HG03159 (cell line): Measurements from ENCODE around the gene TPM1.
A peak's percentile ranks its signal among the peaks of the same experiment; 100 is the strongest.
"Not testable (repeated sequence)": the region's sequence is repeated elsewhere in the genome, so short reads cannot be mapped to it uniquely, and the experiment has no call there.

Source experiments
- ATAC-seq: cut with Tn5 transposase; IDR thresholded peaks from one replicate; pipeline ENCODE4 v1.9.1; 2021; ENCODE audit warnings: mild to moderate bottlenecking, moderate library complexity; ENCODE audit not compliant: unreplicated experiment

TPM1 gene

DNA sequence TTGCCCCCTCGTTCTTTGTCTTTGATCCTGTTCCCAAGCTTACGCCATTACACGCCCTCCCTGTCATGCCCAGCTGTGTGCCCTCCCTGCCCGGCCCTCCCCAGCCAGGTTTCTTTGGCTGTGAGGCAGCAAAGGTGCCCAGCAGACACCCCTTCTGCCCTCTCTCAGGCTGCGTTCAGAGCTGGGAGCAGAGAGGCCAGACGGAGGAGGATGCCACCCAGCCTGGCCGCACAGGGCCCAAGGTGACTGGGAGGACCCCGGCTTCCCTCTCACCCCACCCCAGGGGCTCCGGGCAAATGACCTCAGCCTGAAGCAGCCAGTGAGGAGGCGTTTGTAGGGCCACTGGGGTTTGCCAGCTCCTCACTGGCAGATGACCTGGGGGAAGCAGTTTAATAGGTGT lies 48.3 kb downstream of the TPM1 start:
- no peak for ATAC-seq

DNA sequence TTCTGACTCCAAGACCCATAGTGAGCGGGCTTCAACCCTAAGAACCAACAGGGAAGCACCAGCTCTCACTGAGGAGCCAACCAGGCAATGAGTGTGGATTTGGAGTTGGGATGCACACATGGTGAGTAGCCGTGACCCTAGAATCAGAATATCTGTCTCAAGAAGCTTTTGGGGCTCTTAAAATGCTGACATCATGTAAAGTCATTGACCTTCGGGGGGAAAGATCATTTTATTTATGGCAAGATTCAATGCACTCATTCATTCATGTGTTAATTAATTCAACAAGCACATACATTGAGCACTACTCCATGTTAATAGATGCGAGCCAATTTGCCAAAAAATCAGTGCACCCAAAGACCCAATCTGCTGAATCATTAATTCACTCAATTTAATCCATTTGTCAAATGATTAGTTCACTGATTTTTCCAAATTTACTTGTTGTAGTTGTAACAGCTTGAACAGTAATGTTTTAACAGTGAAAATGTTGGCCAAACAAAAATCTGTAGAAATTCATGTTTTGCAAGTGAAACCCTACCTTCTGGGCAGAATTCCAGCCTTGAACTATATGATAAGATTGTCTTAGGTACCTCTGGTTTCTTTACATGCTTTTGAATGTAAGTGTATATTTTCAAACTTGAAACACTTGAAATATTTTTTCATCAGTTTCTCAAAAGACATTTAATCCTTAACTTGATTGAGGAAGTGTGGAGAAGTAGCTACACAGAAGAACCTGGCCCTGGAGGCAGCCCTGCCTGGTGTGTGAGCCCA lies 49.3 kb downstream of the TPM1 start:
- no peak for ATAC-seq

DNA sequence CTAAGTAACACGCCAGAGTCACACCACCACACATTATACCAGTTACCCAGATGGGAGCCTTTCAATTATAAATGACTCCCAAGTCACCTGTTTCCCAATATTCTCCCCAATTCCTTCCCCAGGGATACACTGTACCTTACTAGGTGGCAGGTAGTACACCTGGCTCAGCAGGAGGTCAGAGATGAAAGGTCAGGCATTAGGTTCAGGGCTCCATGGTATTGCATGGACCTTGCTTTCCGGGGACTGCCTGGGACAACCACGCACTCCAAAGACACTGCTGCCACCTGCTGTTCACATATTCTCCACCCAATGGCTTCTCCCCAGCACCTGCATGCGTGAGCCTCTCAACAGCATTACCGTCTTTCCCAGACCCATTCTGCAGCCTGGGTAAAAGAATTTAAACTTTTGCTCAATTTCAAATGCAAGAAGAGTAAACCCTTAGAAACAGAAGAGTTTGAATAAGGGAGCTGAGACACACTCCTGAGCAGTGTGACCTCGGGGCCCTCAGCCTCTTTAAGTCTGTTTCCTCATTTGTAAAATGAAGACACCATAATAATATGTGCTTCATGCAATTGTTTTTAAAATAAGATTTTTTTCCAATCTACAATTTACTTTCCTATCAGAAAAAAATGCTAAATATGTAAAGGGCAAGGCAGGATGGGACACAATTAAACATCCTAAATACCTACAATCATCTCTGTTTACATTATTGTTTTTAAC lies 51.1 kb downstream of the TPM1 start:
- ATAC-seq = peak; percentile 53

DNA sequence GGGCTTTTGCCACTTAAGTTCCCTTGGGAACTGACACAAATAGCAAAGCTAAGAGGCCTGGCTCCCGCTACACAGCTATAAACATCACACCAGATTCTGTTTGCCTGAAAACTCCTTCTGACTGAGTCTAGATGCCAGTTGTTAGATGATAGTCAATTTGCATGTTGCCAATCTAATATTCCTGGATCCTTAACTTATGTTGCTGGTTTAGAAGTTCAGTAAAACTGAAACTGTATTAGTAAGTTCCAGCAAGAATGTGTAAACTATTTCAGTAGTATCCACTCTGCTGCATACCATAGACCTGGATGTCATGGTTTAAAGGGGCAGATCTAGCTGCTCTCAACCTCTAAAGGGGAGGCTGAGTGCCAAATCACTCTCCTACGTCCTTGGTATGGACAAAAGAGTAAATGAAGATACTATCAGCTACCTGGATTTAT lies 52.0 kb downstream of the TPM1 start:
- ATAC-seq = no peak

- ATAC-seq = no peak
These were observed 53.6 kb downstream of the TPM1 start for GRCh38 chr15:63096178-63096577.

GRCh38 chr15:63098901-63099300 lies 56.4 kb downstream of the TPM1 start:
- not testable (repeated sequence) for ATAC-seq

DNA sequence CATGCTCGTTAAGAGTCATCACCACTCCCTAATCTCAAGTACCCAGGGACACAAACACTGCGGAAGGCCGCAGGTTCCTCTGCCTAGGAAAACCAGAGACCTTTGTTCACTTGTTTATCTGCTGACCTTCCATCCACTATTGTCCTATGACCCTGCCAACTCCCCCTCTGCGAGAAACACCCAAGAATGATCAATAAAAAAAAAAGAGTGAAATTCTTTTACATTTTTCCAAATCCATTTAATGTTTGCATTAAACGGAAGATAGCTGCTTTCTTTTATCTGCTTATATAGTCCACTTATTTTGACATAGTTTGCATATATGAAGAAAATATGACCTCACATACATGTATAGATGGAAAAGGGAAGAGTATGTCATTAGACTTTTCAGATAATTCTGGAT lies 57.0 kb downstream of the TPM1 start:
- not testable (repeated sequence) for ATAC-seq

GRCh38 chr15:63103416-63103815 lies 60.9 kb downstream of the TPM1 start:
- ATAC-seq = no peak

DNA sequence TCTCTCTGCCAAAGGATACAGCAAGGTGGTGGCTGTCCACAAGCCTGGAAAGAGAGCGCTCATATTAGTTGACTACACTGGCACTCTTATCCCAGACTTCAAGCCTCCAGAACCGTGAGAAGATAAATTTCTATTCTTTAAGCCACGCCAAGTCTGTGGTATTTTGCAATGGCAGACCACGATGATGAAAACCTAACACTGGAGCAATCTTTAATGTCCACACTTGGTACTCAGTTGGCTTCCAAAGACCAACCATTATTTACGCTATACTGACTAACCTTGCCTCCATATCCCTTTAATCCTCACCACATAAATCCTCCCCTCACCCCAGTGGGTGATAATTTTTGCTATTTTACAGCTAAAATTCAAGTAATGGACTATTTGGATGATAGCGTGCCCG lies 62.2 kb downstream of the TPM1 start:
- no peak for ATAC-seq

- ATAC-seq = not testable (repeated sequence)
These were observed 62.8 kb downstream of the TPM1 start for GRCh38 chr15:63105354-63105753.

DNA sequence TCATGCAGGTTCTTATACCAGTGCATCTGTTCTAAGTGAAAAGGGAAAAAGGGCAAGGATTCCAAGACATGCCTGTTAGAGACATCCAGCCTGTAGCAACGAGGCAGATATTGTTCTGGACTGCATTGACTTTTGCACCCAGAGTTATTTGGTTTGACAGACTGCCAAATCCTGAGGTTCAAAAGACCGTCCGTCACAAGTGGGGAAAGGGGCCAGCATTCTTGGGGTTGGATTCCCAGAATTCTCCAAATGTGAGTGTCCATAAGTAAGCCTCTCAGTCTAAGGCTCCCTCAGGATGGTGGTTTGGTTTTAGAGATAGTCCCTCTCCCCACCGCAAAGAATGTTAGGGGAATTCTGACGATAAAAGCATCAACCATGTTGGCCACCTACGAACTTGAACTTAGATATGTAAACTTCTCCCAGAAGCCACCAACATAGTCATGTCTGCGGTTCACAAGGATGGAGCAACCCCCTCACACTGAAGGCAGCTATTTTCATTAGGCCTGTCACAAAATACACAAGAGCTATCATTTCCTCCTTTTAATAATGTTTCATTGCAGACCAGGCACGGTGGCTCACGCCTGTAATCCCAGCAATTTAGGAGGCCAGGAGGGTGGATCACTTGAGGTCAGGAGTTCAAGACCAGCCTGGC lies 65.5 kb downstream of the TPM1 start:
- no peak for ATAC-seq

- no peak for ATAC-seq
These were observed 67.0 kb downstream of the TPM1 start for GRCh38 chr15:63109498-63109897.

DNA sequence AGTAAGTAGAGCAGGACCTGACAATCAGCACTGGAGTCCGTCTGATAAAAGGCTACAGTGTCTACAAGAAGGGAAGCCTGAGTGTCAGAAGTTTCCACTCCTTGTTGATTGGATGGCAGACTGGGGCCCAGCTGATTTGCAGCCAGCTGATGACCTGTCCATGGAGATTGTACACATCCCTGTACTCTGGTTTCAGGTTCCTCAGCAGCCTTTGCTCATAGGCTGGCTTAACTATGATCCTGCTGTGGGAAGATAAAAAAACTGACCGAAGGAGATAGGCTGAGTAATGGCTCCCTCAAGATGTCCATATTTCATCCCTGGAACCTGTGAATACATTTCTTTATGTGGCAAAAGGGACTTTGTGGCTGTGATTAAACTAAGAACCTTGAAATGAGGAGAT lies 67.4 kb downstream of the TPM1 start:
- no peak for ATAC-seq

DNA sequence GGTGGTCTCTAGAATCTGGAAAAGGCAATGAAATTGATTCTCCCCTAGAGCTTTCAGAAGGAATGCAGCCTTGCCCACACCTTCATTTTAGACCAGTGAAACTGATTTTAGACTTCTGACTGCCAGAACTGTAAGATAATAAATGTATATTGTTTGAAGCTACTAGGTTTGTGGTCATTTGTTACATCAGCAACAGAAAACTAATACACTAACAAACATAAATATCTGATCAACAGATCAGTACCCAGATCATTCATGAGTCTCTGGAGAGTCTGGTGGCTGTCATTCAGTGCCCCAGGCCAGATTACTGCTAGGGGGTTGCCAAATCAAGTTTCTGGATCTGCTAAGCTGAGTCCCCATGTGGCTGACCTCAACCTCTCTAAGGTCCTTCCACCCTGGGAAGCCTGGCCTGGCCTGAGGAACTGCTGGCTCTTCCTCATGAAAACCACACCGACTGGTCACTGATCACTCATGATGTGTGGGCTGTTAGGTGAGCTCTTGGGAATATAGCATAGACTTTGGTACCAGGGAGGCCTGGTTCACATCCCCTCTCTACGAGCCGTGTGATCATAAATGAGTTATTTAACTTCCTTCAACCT lies 68.0 kb downstream of the TPM1 start:
- ATAC-seq = no peak

DNA sequence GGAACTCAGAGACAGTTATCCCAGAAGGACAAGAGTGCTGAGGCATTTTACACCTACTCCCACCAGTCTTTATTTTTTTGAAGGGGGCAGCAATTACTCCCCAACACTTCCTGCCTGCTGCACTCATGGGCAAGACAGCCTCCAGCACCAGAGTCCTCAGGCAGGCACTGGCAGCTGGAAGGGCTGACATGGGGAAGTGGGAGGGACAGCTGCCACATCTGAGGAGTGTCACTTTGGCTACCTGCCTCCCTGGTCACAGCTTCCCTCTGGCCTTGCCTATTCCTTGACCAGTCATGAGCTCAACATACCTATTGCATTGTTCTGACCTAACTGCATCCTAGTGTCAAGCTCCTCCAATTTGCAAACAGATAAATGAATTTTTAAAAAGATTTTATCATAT lies 68.9 kb downstream of the TPM1 start:
- no peak for ATAC-seq

DNA sequence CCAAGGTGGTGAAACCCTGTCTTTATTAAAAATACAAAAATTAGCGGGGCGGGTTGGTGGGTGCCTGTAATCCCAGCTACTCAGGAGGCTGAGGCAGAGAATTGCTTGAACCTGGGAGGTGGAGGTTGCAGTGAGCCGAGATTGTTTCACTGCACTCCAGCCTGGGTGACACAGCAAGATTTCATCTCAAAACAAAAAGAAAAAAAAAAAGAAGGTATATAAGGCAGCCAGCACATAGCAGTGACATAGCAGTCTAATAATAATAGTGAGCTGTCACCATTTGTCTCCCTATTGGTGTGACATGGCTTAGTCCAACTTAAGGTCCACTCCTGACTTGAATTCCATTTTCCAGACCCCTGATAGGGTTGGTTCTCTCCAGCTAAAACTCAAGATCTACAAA lies 70.3 kb downstream of the TPM1 start:
- ATAC-seq = no peak

DNA sequence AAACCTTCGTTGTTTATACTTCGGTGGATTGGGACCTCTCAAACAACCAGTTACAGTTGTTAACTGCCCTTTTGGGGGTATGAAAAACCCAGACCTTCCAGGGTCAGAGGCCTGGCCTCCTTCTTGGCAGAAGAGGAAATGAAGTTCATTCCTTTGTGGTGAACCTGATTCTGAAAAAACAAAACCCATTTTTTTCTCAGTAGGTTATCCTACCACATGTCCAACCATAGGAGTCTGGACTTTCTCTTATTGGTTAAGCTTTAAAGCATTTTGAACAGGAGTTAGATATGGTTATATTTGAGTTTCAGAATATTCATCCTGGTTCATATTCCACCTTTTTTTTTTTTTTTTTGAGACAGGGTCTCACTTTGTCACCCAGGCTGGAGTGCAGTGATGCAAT lies 71.9 kb downstream of the TPM1 start:
- ATAC-seq = no peak
